ENCODE measurements around the gene RBM38.

DNA sequence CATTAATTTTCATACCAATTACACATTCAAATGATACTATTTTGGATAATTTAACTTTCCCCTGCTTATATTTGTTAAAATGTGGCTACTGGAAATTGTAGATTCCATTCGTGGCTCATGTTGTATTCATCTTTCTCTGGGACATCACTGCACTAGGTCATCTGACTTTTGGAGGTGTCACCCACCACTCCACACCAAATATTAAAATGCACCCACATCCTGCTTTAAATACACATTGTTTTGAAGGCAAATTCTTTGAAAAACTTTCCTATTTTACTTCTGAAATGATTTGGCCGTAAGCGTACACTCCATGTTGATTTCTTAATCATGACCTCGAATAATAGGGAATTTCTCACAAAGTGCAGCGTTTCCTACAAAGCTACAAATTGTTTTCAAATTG, 8.7 kb upstream of the RBM38 start:
- TF ChIP-seq CTCF (IDR thresholded peaks at IDR 0.05; ENCODE audit: low read depth, low read length) (no peak), EZH2phosphoT487 (IDR thresholded peaks at IDR 0.05; ENCODE audit: low read depth) (no peak)
